ENCODE results near the gene LRRC41.

GRCh38 chr1:46306159-46306530, 2.7 kb upstream of the LRRC41 start:
- no peak for TF ChIP-seq EZH2phosphoT487 (IDR thresholded peaks at IDR 0.05; ENCODE audit: low read length)
- TF ChIP-seq CTCF (IDR thresholded peaks at IDR 0.05; ENCODE audit: low read length) = no peak
- no peak for TF ChIP-seq EZH2 (optimal IDR thresholded peaks at IDR 0.05; ENCODE audit: low read depth, low read length)
